HG03575 (cell line): ENCODE results near the gene HOXC6.

Experiments
- ATAC-seq: cut with Tn5 transposase; IDR thresholded peaks from one replicate; pipeline ENCODE4 v1.9.1; 2021; ENCODE audit not compliant: unreplicated experiment, insufficient number of reproducible peaks, low FRiP score; ENCODE audit errors: extremely low read depth

Gene HOXC6

DNA sequence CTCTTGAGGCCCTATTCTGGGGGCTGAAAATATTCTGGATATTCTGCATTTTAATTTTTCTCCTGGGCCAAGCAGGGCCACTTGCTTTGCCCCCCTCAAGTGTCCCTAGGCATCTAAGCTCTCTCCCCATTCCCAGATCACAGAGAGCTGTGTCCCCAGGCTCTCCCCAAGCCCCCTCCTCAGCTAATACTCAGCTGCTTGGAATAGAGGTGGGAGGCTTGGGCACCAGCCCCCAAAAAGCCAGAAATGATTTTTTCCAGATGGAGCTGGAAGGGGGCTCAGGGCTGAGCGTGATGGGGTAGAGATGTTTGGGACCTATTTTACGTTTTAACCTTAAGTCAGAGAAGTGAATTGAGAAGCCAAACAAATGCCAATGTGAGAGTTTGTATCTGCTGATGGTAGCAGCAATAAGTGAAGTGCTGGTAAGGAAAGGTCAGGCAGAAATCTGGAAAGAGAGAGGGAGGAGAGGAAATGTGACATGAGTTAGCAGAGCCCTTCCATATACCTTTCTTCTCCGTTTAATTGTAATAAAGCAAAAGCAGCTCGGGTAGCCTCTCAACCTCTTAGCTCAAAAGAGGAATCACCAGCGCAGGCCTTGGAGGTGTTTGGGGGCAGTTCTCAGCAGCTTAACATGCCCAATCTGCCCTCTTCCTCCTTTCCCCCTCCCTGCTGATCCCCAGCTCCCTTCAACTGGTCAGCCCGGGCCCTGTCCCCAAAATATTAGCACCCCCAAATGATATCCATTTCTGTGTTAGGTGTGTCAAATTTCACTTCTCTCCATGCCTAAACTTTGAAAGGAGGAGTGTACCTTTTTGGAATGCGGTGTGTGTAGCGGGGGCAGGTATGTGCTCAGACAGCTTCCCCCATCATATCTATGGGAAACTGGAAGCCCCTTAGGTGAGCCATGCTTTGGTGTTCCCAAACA is 5.0 kb upstream of the HOXC6 start:
- no peak for ATAC-seq

DNA sequence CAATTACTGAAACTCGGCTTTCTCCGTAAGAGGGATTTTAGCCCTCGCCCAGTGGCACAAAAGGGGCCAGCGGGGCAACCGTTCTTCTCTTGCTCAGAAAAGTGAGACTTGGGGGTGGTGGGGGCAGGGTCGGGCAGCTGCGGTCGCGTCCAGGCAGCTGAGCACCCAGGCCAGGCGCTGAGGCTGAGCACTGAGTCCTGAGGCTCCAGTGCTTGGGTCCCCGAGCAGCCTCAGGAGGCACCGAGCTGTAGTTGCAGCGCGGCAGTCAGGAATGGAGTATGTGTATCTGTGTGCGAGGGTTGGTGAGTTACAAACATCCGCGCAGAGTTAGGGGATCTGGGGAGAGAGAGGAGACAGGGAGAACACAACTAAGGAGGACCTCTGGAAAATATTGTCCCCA is 4.1 kb upstream of the HOXC6 start:
- ATAC-seq = no peak

DNA sequence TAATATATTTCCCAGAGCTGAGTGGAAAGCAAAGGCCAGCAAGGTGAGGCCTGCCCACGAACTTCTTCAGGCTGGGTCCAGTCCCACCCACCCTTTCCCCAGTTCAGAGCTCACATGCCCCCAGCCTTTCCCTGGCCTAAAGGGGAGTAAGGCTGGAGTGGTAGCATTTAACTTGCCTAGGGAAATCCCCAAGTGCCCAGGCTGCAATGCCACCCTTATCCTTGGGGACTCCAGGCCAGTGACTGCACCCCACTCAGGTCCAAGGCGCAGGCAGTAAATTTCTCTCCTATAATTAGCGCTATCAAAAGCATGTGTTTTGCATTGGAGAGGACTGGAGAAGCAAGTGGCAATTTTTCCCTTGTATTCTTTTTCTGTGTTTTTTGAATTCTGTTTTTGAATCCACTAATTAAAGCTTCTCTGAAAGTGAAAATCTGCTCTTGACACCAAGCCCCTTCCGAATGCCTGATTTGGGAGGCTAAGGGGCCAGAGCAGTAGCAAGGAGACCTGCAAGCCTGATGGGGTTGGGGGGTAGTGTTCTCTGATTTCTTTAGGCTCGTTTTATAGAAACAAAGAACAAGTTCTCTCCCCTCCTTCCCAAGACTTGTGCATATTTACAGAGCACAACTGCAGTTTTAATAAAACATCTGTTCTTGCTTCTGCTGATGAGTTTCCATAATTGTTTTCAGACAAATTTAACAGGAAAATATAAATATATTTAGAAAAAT is 3.5 kb upstream of the HOXC6 start:
- no peak for ATAC-seq

DNA sequence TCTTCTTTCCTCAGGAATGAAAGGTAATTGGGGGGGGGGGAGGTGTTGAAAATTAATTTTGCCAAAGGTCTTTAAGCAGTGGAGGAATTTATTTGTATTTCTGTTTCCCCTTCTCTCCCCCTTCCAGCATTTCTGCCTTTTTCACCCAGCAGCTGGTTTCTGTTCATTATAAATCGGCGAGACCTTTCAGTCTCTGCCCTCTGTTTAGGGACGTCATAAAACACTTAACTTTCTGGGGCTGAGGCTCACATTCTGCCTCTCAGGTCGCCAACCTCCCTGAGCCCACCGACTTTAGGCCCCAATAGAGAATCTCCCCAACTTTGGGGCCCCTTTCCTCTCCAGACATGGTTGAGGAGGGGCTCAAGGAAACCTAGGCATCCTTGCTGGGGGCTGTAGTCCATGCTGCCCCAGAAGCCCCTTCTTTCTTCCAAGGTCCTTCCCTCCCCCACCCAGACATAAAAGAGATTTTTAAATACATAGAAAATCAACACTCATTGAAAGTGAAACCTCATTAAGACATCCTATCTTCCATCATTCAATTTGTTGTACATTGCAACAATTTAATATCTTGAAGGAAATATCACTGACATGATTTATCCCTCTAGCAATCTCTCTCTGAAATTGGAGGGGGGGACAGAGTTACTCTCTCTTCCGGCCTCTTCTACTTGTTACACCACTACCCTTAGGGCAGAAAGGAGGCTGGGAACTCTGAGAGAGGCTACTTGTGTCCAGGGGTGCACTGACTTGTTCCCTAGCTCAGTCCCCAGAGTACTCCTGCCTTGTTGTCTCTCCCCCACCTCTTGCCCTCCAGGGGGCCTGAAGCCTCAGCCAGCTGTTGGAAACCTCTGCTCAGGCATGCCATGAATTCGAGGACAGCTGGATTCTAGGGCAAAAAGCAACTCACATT is 2.5 kb upstream of the HOXC6 start:
- ATAC-seq = no peak

DNA sequence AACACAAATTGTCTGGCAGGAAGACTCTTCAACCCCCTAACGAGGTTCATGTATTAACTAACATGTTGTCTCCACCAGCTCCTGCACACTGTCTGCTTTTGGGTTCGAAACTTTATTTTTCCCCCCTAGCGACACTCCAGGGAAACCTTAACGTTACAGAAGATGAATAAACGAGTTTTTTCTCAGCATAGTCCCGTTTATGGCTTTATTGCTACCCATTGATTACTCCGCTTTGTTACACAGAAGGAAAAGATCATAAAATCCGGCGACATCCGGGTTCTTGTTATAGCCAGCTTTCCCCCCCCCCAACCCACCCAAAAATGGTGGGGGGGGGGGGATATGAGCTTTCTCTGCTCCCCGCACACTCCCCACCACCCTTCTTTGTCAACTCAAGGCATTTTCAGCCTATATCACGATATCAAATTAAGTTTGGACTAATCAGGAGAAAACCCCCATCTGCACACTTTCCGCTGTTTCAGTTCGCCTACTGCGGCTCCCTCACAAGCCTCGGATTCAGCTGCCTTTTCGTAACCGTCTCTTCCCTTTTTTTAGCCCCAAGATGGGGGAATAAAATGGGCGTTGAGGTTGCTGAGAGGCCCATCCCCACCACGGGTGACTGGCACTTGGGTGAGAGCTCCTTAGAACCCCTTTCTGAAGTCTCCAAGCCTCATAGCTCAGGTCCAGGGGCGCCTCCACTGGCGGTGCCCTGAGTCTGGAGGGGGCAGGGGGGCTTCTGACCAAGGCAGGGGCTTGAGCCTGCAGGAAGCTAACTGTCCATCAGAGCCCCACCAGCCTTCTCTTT is 1.4 kb upstream of the HOXC6 start:
- no peak for ATAC-seq

DNA sequence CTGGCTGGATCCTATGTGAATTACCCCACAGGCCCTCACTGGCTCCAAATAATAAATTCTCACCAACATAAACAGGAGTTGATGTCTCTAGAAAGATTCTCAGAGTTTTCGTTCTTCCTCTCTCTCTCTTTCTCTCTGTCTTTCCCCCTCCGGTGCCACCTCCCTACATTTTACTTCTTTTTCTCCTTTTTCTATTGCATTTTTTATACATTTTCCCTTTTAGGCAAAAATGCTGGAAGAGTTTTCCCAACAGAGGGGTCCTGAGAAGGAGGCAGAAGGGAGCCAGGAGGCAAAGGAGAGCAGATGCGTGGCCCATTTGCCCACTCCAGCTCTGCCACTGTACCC is 826 bp upstream of the HOXC6 start:
- no peak for ATAC-seq

DNA sequence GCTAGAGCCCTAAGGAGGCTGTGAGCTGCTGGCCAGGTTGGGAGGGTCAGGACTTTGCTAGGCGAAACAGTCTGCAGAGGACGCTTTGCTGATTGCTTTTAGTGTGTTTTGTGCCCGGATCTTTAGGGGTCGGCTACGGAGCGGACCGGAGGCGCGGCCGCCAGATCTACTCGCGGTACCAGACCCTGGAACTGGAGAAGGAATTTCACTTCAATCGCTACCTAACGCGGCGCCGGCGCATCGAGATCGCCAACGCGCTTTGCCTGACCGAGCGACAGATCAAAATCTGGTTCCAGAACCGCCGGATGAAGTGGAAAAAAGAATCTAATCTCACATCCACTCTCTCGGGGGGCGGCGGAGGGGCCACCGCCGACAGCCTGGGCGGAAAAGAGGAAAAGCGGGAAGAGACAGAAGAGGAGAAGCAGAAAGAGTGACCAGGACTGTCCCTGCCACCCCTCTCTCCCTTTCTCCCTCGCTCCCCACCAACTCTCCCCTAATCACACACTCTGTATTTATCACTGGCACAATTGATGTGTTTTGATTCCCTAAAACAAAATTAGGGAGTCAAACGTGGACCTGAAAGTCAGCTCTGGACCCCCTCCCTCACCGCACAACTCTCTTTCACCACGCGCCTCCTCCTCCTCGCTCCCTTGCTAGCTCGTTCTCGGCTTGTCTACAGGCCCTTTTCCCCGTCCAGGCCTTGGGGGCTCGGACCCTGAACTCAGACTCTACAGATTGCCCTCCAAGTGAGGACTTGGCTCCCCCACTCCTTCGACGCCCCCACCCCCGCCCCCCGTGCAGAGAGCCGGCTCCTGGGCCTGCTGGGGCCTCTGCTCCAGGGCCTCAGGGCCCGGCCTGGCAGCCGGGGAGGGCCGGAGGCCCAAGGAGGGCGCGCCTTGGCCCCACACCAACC is 1.5 kb downstream of the HOXC6 start:
- ATAC-seq = no peak

DNA sequence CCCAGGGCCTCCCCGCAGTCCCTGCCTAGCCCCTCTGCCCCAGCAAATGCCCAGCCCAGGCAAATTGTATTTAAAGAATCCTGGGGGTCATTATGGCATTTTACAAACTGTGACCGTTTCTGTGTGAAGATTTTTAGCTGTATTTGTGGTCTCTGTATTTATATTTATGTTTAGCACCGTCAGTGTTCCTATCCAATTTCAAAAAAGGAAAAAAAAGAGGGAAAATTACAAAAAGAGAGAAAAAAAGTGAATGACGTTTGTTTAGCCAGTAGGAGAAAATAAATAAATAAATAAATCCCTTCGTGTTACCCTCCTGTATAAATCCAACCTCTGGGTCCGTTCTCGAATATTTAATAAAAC is 2.2 kb downstream of the HOXC6 start:
- no peak for ATAC-seq

DNA sequence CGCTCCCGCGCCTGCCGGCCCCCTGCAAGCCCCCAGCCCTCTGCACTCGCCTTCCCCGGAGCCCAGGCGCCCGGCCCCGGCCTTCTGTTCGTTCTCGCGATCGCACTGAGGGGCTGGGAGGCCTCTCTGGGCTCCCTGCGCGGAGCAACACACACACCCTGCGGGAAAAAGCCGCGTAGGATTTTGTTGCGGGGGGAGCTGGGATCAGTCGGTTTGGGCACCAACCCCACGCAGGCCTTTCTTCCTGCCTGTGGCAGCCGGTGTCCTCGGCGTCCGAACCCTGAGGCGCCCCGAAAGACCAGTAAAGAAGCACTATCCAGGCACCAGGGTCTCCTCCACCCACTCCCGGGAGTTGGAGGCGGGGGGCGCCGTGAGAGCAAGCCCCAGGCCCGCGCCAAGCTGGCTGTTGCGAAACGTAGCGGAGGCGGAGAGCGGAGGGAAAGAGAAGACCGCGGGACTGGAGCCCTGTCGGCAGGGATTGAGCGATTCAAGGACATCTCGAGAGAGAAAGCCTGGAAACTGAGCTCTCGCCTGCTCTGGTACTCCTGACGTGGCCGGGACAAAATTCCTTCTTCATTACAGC is 2.7 kb downstream of the HOXC6 start:
- no peak for ATAC-seq

DNA sequence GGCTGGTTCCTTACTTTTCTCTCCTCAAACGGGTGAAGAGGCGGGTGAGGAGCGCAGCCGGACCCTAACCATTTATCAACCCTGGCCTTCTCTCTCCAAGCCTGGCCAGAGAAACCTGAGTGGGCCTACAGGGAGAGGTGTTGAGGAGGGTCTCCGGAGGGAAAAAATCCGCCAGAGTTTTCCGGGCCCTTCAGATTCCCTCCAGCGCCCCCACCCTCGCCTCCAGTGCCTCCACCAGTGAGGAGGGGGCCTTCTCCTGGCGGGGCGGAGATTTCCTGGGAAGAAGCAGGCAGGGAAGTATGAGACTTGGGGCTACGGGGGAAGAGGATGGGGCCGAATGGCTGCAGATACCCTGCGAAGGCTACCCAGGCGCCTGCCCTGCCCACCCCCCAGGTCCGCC is 3.2 kb downstream of the HOXC6 start:
- no peak for ATAC-seq

DNA sequence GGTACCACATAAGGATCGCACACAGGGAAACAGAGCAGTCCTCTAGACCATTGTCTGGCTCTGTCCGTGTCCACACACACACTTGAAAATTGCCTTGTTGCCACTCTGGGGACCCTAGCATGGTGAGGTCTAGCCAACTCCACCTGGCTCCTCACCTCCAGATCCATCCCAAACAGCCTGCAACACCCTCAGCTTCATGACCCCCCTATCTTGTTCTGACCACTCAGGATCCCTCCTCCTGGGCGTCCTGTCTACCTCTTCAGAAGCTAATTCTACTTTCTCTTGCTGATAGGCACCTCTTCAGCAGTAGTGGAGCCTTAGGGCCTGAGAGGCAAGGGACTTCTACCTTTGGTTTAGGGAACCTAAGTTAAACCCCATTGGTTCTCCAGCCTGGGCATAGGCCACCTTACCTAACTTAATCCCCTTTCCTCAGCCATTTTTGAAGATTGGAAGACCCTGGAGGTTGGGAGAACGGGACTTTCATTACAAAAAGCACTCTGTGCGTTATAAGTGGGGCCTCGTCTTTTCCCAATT is 3.9 kb downstream of the HOXC6 start:
- ATAC-seq = no peak

DNA sequence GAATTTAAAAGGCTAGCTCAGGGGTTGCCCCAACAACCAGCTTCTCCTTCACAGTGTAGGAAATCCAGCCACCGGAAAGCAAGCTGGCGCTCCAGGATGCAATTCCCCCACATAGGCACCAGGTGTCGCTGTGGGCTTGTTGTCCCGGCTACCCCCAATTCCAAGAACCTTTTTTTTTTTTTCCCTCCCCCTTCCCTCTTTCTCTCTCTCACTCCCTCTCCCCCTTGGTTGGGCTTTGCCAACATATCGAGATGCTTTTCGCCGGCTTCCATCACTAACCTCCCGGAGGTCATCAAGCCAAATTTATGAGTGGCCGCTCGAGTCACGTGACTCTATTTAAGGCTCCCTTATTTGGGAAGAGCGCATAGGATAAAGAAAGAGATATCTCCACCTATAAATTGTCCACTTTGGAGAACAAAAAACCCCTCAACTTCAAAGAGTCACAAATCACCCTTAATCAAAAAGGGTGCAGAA is 4.4 kb downstream of the HOXC6 start, which contains the start of gene HOXC5:
Gene HOXC5, plus strand, starts transcription at position 424 of the 474 bp plus-strand sequence. CDS start 73 bp downstream, outside the sequence.
- ATAC-seq = no peak

DNA sequence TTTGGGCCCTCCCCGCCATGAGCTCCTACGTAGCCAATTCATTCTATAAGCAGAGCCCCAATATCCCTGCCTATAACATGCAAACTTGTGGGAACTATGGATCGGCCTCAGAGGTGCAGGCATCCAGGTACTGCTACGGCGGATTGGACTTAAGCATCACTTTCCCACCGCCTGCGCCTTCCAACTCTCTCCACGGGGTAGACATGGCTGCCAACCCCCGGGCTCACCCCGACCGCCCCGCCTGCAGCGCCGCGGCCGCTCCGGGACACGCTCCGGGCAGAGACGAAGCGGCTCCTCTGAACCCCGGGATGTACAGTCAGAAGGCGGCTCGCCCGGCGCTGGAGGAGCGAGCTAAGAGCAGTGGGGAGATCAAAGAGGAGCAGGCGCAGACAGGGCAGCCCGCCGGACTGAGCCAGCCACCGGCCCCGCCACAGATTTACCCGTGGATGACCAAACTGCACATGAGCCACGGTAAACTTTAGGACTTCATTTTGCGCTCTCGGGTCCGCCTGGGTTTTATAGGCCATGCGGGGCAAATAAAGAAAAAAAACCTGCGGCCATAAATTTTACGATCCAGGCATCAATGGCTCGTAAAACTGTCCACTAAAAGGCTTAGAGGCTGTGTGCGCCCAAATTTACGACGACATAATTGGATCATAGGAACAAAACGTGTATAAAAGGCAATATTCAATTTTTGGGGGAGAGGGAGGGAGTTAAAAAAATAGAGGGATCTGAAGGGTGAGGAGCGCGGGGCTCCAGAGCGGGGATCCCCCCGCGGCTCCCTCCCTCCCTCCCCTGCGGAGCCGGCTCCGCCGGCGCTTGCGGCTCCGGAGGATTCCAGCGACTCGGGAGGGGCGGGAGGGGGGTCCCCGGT is 5.1 kb downstream of the HOXC6 start:
- no peak for ATAC-seq

DNA sequence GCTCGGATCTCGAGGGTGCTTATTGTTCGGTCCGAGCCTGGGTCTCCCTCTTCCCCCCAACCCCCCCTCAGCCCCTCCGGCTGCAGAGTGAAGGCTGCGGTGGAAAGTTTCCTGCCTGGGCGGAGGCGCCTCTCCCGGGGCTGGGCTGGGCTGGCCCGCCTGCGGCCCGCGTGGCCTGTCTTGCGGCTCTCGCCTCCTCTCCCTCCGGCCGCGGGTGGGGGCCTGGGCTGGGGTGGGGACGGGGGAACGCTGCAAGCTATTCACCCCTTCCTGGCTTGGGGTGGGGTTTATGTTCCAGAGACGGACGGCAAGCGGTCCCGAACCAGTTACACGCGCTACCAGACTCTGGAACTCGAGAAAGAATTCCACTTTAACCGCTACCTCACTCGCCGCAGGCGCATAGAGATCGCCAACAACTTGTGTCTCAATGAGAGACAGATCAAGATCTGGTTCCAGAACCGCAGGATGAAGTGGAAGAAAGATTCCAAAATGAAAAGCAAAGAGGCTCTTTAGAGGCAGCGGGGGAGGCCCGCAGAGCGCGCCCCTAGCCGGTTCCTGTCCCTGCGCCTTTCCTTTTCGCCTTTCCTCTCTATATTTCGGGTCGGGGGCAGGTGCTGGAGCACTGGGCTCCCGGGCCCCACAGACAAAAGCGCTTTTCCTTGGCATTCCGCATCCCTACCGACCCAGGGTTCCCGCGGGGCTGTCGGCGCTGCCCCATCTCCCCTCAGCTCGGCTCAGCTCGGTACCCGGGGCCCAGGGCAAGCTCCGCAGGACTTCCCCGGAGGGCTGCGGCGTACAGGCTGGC is 5.9 kb downstream of the HOXC6 start:
- ATAC-seq = no peak

DNA sequence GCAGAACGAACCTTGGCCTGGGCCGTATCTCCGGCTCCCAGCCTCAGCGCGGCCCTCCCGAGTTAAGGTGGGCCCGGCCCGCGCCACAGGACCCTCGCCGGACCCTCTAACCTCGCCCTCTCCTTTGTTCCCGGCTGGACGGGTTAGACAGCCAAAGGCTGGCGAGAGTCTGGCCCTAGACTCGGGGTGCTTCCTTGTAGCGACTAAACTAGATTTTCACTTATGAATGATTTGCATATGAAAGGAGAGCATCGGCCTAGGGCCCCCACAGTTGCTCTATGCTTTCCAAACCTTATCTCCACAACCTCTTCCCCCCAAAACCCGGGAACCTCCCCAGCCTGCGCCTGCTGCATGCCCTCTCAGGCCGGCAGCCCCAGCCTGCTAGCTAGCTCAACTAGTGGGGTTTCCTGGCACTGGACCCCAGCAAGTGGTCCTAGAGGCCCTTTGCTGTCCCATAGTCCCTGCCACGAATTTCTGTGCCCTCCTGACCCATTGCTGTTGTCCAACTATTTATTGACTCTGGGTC is 6.6 kb downstream of the HOXC6 start:
- ATAC-seq = no peak
